ENCODE results near the gene MAP2K5.

The MAP2K5 gene

GRCh38 chr15:67792250-67792942 lies 249.9 kb downstream of the MAP2K5 start:
- TF ChIP-seq CTCF (conservative IDR thresholded peaks at IDR 0.05; ENCODE audit: low read length), result no peak
- H3K4me3 ChIP-seq (ENCODE audit: low read length), result no peak overlapping the region
- no peak for DNase-seq (ENCODE audit: low read depth)

GRCh38 chr15:67794832-67795574 lies 252.5 kb downstream of the MAP2K5 start:
- no peak overlapping the region for H3K4me3 ChIP-seq (ENCODE audit: low read length)
- TF ChIP-seq CTCF (conservative IDR thresholded peaks at IDR 0.05; ENCODE audit: low read length), result no peak
- no peak for DNase-seq (ENCODE audit: low read depth)

GRCh38 chr15:67796196-67797127 lies 254.0 kb downstream of the MAP2K5 start:
- H3K4me3 ChIP-seq (ENCODE audit: low read length), result no peak overlapping the region
- TF ChIP-seq CTCF (conservative IDR thresholded peaks at IDR 0.05; ENCODE audit: low read length), result no peak
- no peak for DNase-seq (ENCODE audit: low read depth)

- DNase-seq (ENCODE audit: low read depth), result no peak
- H3K4me3 ChIP-seq (ENCODE audit: low read length), result no peak overlapping the region
- no peak for TF ChIP-seq CTCF (conservative IDR thresholded peaks at IDR 0.05; ENCODE audit: low read length)
Observed at GRCh38 chr15:67799801-67800205, 257.3 kb downstream of the MAP2K5 start.

- DNase-seq (ENCODE audit: low read depth), result no peak
- no peak for TF ChIP-seq CTCF (conservative IDR thresholded peaks at IDR 0.05; ENCODE audit: low read length)
Observed at GRCh38 chr15:67801142-67801541, 258.6 kb downstream of the MAP2K5 start.

GRCh38 chr15:67801926-67802914 lies 259.7 kb downstream of the MAP2K5 start:
- DNase-seq (ENCODE audit: low read depth), result no peak
- TF ChIP-seq CTCF (conservative IDR thresholded peaks at IDR 0.05; ENCODE audit: low read length), result no peak
- no peak overlapping the region for H3K4me3 ChIP-seq (ENCODE audit: low read length)

More at GRCh38 chr15:67801142-67801541, 258.6 kb downstream of the MAP2K5 start:
- no peak overlapping the region for H3K4me3 ChIP-seq (ENCODE audit: low read length)

Data from AG10803 (cell line).